Activated gamma-delta T cell (primary cell): ENCODE measurements around the gene C20orf173.

Experiments
- DNase-seq: peaks from one replicate; lab custom pipeline; 2025; lab: John Stamatoyannopoulos, UW

The C20orf173 gene

GRCh38 chr20:35506872-35507638 lies 22.4 kb downstream of the C20orf173 start:
- no peak for DNase-seq

- DNase-seq, result no peak
Observed at GRCh38 chr20:35506179-35506578, 23.3 kb downstream of the C20orf173 start.

- DNase-seq, result no peak
Observed at GRCh38 chr20:35504751-35505150, 24.7 kb downstream of the C20orf173 start.

GRCh38 chr20:35503841-35504561 lies 25.5 kb downstream of the C20orf173 start:
- DNase-seq, result no peak

- no peak for DNase-seq
Observed at GRCh38 chr20:35503281-35503680, 26.2 kb downstream of the C20orf173 start.

GRCh38 chr20:35502352-35502751 lies 27.1 kb downstream of the C20orf173 start:
- no peak for DNase-seq

GRCh38 chr20:35499271-35499670 lies 30.2 kb downstream of the C20orf173 start:
- no peak for DNase-seq

GRCh38 chr20:35497780-35498189 lies 31.7 kb downstream of the C20orf173 start:
- DNase-seq, result no peak

GRCh38 chr20:35497320-35497719 lies 32.1 kb downstream of the C20orf173 start:
- DNase-seq, result no peak

GRCh38 chr20:35496481-35496880 lies 33.0 kb downstream of the C20orf173 start:
- DNase-seq, result no peak

GRCh38 chr20:35492352-35492751 lies 37.1 kb downstream of the C20orf173 start:
- DNase-seq, result no peak

GRCh38 chr20:35491823-35492222 lies 37.6 kb downstream of the C20orf173 start:
- DNase-seq, result no peak

- DNase-seq, result no peak
Observed at GRCh38 chr20:35490736-35491181, 38.7 kb downstream of the C20orf173 start.

- no peak for DNase-seq
Observed at GRCh38 chr20:35489717-35490116, 39.7 kb downstream of the C20orf173 start.

GRCh38 chr20:35487479-35487878 lies 42.0 kb downstream of the C20orf173 start:
- DNase-seq, result no peak

GRCh38 chr20:35479798-35480197 lies 49.7 kb downstream of the C20orf173 start:
- DNase-seq, result no peak

GRCh38 chr20:35478804-35479472 lies 50.5 kb downstream of the C20orf173 start:
- no peak for DNase-seq
